OCI-LY7 (cell line): ENCODE data around the gene OR2W3.

Source experiments
- EZH2phosphoT487 ChIP-seq: fragments of 200-600 bp; sonication (generic); IDR thresholded peaks from 2 replicates; pipeline ENCODE4 v1.6.1; 2018; ENCODE audit warnings: low read depth, borderline replicate concordance, mild to moderate bottlenecking, mixed run types, antibody characterized with exemption, low read length, moderate library complexity, mixed read lengths
- TF ChIP-seq, protein P1 (sequence below): fragments of 200-600 bp; sonication (generic); conservative IDR thresholded peaks from 2 replicates; pipeline ENCODE4 v1.5.1; 2014; ENCODE audit warnings: mild to moderate bottlenecking, antibody characterized with exemption, low read length, moderate library complexity, mixed read lengths

DNA sequence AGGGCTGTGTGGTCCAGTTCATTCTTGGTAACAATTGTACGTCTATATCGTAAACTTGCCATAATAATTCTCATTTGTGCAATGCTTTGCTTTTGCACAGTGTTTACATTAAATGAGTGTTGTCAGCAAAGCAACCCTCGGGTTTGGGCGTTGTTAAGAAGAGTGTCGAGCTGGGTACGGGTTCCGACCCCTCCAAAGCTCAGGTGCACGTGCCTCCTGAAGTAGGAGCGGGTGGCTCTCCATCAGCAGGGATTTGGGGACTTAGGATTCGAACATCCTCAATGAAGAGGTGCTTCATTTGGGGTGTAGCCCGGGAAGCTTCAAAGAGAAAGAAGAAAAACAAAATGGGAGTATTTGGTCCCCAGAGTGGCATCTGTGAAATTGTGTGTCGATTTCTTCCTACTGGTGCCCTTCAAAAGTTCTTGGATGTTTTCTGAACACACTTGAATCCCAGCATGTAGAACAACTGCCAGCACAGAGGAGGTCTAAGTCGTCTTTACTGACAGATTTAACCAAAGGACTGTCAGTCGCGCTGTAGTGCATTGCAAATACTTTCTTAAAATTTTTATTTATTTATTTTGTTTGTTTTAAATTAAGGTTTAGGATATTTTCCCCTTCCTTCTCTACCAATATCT is 37.3 kb upstream of the OR2W3 start:
- TF ChIP-seq, protein P1, sequence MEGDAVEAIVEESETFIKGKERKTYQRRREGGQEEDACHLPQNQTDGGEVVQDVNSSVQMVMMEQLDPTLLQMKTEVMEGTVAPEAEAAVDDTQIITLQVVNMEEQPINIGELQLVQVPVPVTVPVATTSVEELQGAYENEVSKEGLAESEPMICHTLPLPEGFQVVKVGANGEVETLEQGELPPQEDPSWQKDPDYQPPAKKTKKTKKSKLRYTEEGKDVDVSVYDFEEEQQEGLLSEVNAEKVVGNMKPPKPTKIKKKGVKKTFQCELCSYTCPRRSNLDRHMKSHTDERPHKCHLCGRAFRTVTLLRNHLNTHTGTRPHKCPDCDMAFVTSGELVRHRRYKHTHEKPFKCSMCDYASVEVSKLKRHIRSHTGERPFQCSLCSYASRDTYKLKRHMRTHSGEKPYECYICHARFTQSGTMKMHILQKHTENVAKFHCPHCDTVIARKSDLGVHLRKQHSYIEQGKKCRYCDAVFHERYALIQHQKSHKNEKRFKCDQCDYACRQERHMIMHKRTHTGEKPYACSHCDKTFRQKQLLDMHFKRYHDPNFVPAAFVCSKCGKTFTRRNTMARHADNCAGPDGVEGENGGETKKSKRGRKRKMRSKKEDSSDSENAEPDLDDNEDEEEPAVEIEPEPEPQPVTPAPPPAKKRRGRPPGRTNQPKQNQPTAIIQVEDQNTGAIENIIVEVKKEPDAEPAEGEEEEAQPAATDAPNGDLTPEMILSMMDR = no peak
- no peak for TF ChIP-seq EZH2phosphoT487
